Measurements from ENCODE around the gene DUOX2. TPM values are rescaled to one million over a fixed set of nuclear protein-coding genes. Genes with fewer than 3 reads are reported as not detected.
"Not testable (repeated sequence)": the region's sequence is repeated elsewhere in the genome, so short reads cannot be mapped to it uniquely, and the experiment has no call there.

The DUOX2 gene
- total and polyA plus RNA-seq, 2 of the 13 experiments (the other 11 are each of a cell fraction or from before 2014, with no cell fraction given), result 0.08 TPM; not detected in 1

GRCh38 chr15:45062301-45062700, 51.7 kb downstream of the DUOX2 start:
- H3K79me2 ChIP-seq (ENCODE audit: insufficient read depth, low read length); ATAC-seq; H2AFZ ChIP-seq (ENCODE audit: low read length); BruUV-seq (replicated peaks); H3K4me2 ChIP-seq (ENCODE audit: low read depth, low read length); H4K20me1 ChIP-seq (ENCODE audit: insufficient read depth, low read length); CTCF ChIA-PET (ENCODE audit: low intra/inter-chr PET ratio, low total read pairs); H3K4me3 ChIP-seq (replicated peaks in 1 of 3; ENCODE audit: insufficient read depth in 1 of 3, low read depth in 2 of 3, low read length in 3 of 3); H3K27me3 ChIP-seq (ENCODE audit: control insufficient read depth in 1 of 2, insufficient read depth in 2 of 2, low read length in 2 of 2); intact Hi-C loops (cut with micrococcal nuclease; ENCODE audit: unreplicated experiment); DNase-seq (ENCODE audit: low spot score); H3K27ac ChIP-seq (ENCODE audit: extremely low read length, insufficient read depth, low read length); H3K9me3 ChIP-seq (ENCODE audit: low read length); FAIRE-seq; H3K9ac ChIP-seq (ENCODE audit: insufficient read depth, low read depth, low read length); POLR2A ChIA-PET: not testable (repeated sequence)
- Histone ChIP-seq H3K4me1 (ENCODE audit: insufficient read depth, low read length) (peaks cover 14% of the 10 kb centered on the region; the same call in 1 of the 2 replicates), H3K36me3 (replicated peaks in 1 of 2; ENCODE audit: control insufficient read depth in 1 of 2, insufficient read depth in 2 of 2, low read length in 2 of 2) (peaks cover 5 to 27% of the 10 kb centered on the region in 2 experiments; a peak in 4 of 5 replicates)
- WGBS (ENCODE audit: low lambda C conversion rate), result 92% methylated on average over 7 of the region's 7 CpGs
- in situ Hi-C loops (cut with HindIII; ENCODE audit: extremely low pct_ligation_motif_present, low pct_unique_long_range_greater_than_20kb), result loop anchor here (10.0 kb wide), 1 partner anchor 62 kb away; the partner anchor contains the start of genes DUOX1 and DUOXA1

- H3K79me2 ChIP-seq (ENCODE audit: insufficient read depth, low read length); H3K9ac ChIP-seq (ENCODE audit: insufficient read depth, low read depth, low read length); FAIRE-seq; H3K27me3 ChIP-seq (ENCODE audit: control insufficient read depth in 1 of 2, insufficient read depth in 2 of 2, low read length in 2 of 2); H3K4me2 ChIP-seq (ENCODE audit: low read depth, low read length); H3K27ac ChIP-seq (ENCODE audit: extremely low read length, insufficient read depth, low read length); in situ Hi-C loops (cut with HindIII; ENCODE audit: extremely low pct_ligation_motif_present, low pct_unique_long_range_greater_than_20kb); POLR2A ChIA-PET; H3K9me3 ChIP-seq (ENCODE audit: low read length); H4K20me1 ChIP-seq (ENCODE audit: insufficient read depth, low read length); BruUV-seq (replicated peaks); H3K4me3 ChIP-seq (replicated peaks in 1 of 3; ENCODE audit: insufficient read depth in 1 of 3, low read depth in 2 of 3, low read length in 3 of 3); H2AFZ ChIP-seq (ENCODE audit: low read length); intact Hi-C loops (cut with micrococcal nuclease; ENCODE audit: unreplicated experiment): not testable (repeated sequence)
- CTCF ChIA-PET (ENCODE audit: low intra/inter-chr PET ratio, low total read pairs), result interaction anchor here (1.0 kb wide), 1 partner anchor 59 kb away, joined by 3 read pairs; no protein-coding TSS in a partner anchor
- WGBS (ENCODE audit: low lambda C conversion rate), result 75% methylated on average over 3 of the region's 3 CpGs
- TF ChIP-seq CEBPG (CRISPR knock-in tag; IDR thresholded peaks at IDR 0.05), result peak; percentile 24; the same call in 1 of the 2 replicates
- TF ChIP-seq, protein P1, sequence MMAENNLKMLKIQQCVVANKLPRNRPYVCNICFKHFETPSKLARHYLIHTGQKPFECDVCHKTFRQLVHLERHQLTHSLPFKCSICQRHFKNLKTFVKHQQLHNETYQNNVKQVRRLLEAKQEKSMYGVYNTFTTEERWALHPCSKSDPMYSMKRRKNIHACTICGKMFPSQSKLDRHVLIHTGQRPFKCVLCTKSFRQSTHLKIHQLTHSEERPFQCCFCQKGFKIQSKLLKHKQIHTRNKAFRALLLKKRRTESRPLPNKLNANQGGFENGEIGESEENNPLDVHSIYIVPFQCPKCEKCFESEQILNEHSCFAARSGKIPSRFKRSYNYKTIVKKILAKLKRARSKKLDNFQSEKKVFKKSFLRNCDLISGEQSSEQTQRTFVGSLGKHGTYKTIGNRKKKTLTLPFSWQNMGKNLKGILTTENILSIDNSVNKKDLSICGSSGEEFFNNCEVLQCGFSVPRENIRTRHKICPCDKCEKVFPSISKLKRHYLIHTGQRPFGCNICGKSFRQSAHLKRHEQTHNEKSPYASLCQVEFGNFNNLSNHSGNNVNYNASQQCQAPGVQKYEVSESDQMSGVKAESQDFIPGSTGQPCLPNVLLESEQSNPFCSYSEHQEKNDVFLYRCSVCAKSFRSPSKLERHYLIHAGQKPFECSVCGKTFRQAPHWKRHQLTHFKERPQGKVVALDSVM (CRISPR knock-in tag; IDR thresholded peaks at IDR 0.05), result peak; percentile 54; the same call in 1 of the 2 replicates
- Histone ChIP-seq H3K36me3 (replicated peaks in 1 of 2; ENCODE audit: control insufficient read depth in 1 of 2, insufficient read depth in 2 of 2, low read length in 2 of 2) (peaks cover 2 to 22% of the 10 kb centered on the region in 2 experiments; a peak in 4 of 5 replicates), H3K4me1 (ENCODE audit: insufficient read depth, low read length) (peaks cover 14% of the 10 kb centered on the region; the same call in 1 of the 2 replicates)
- DNase-seq (ENCODE audit: low spot score) (peak; percentile 35), ATAC-seq (peak; percentile 44)
These were observed 55.0 kb downstream of the DUOX2 start for GRCh38 chr15:45058690-45059675.

DNA sequence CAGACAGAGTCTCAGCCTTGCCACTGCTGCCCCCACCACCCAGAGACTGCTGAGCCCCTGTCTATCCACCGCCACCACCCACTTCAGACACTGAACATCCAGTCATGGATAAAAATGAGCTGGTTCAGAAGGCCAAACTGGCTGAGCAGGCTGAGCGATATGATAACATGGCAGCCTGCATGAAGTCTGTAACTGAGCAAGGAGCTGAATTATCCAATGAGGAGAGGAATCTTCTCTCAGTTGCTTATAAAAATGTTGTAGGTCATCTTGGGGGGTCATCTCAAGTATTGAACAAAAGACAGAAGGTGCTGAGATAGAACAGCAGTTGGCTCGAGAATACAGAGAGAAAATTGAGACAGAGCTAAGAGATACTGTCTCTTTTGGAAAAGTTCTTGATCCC, 61.3 kb downstream of the DUOX2 start:
- H3K9me3 ChIP-seq (ENCODE audit: low read length); CTCF ChIA-PET (ENCODE audit: low intra/inter-chr PET ratio, low total read pairs); intact Hi-C loops (cut with micrococcal nuclease; ENCODE audit: unreplicated experiment); H3K4me3 ChIP-seq (replicated peaks in 1 of 3; ENCODE audit: insufficient read depth in 1 of 3, low read depth in 2 of 3, low read length in 3 of 3); ATAC-seq; in situ Hi-C loops (cut with HindIII; ENCODE audit: extremely low pct_ligation_motif_present, low pct_unique_long_range_greater_than_20kb); H2AFZ ChIP-seq (ENCODE audit: low read length); H3K4me2 ChIP-seq (ENCODE audit: low read depth, low read length); H3K27me3 ChIP-seq (ENCODE audit: control insufficient read depth in 1 of 2, insufficient read depth in 2 of 2, low read length in 2 of 2); H3K9ac ChIP-seq (ENCODE audit: insufficient read depth, low read depth, low read length); POLR2A ChIA-PET; H3K79me2 ChIP-seq (ENCODE audit: insufficient read depth, low read length); BruUV-seq (replicated peaks); DNase-seq (ENCODE audit: low spot score); H3K27ac ChIP-seq (ENCODE audit: extremely low read length, insufficient read depth, low read length); FAIRE-seq; H4K20me1 ChIP-seq (ENCODE audit: insufficient read depth, low read length); H3K4me1 ChIP-seq (ENCODE audit: insufficient read depth, low read length): not testable (repeated sequence)
- H3K36me3 ChIP-seq (replicated peaks in 1 of 2; ENCODE audit: control insufficient read depth in 1 of 2, insufficient read depth in 2 of 2, low read length in 2 of 2), result peaks cover 7 to 51% of the 10 kb centered on the region in 2 experiments
- WGBS (ENCODE audit: low lambda C conversion rate), result over 99% methylated on average over 3 of the region's 3 CpGs
